ENCODE measurements around the gene ATP6V0E2. TPM values are rescaled to one million over a fixed set of nuclear protein-coding genes. Genes with fewer than 3 reads are reported as not detected.

The ATP6V0E2 gene
- total RNA-seq, 1 experiment from 2014 or later, result 25.5 TPM

- no peak overlapping the region for H3K4me3 ChIP-seq (replicated peaks in 1 of 2; ENCODE audit: low read depth in 1 of 2, low read length in 2 of 2)
- no peaks in the 10 kb centered on the region for H3K9me2 ChIP-seq (ENCODE audit: insufficient read depth)
- no peak overlapping the region for H3K9ac ChIP-seq (ENCODE audit: low read length)
- H3K4me1 ChIP-seq (ENCODE audit: control insufficient read depth in 1 of 2, insufficient read depth in 2 of 2, low read length in 2 of 2), result peaks cover 0 to 3% of the 10 kb centered on the region in 2 experiments; a peak in 1 of 4 replicates
- no peaks in the 10 kb centered on the region for H3K9me3 ChIP-seq (ENCODE audit: control insufficient read depth in 1 of 2, insufficient read depth in 1 of 2, low read depth in 1 of 2, low read length in 2 of 2)
- TF ChIP-seq, protein P1, sequence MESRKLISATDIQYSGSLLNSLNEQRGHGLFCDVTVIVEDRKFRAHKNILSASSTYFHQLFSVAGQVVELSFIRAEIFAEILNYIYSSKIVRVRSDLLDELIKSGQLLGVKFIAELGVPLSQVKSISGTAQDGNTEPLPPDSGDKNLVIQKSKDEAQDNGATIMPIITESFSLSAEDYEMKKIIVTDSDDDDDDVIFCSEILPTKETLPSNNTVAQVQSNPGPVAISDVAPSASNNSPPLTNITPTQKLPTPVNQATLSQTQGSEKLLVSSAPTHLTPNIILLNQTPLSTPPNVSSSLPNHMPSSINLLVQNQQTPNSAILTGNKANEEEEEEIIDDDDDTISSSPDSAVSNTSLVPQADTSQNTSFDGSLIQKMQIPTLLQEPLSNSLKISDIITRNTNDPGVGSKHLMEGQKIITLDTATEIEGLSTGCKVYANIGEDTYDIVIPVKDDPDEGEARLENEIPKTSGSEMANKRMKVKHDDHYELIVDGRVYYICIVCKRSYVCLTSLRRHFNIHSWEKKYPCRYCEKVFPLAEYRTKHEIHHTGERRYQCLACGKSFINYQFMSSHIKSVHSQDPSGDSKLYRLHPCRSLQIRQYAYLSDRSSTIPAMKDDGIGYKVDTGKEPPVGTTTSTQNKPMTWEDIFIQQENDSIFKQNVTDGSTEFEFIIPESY (IDR thresholded peaks at IDR 0.05; ENCODE audit: extremely low read depth, insufficient replicate concordance, low read length), result no peak
- TF ChIP-seq TCF7L2 (IDR thresholded peaks at IDR 0.05; ENCODE audit: borderline replicate concordance, extremely low read depth, insufficient read depth, insufficient read length) (no peak), ZFX (IDR thresholded peaks at IDR 0.05) (no peak), YY1 (IDR thresholded peaks at IDR 0.05; ENCODE audit: extremely low read depth, insufficient replicate concordance, low read depth, low read length) (no peak), EZH2 (IDR thresholded peaks at IDR 0.05) (no peak), POLR2A (IDR thresholded peaks at IDR 0.05; ENCODE audit: borderline replicate concordance, extremely low read depth, insufficient read depth, insufficient read length) (no peak), POLR2AphosphoS5 (IDR thresholded peaks at IDR 0.05; ENCODE audit: low read depth, low read length) (no peak), EGR1 (IDR thresholded peaks at IDR 0.05; ENCODE audit: low read depth) (no peak), MAX (IDR thresholded peaks at IDR 0.05) (no peak)
- intact Hi-C loops (cut with micrococcal nuclease), result loop anchor here (1.0 kb wide), 1 partner anchor 393 kb away; no protein-coding TSS in a partner anchor
- no peaks in the 10 kb centered on the region for H3K79me2 ChIP-seq (ENCODE audit: insufficient read depth, low read length)
- ChIA-PET POLR2A (no interaction called here), CTCF (interaction anchor here (1.0 kb wide), 1 partner anchor 14 kb away, joined by 3 read pairs; no protein-coding TSS in a partner anchor), RAD21 (ENCODE audit: low non-redundant PET in 1 of 2, low total read pairs in 2 of 2, uncharacterized antibody in 2 of 2, unreplicated experiment in 2 of 2) (no interaction called here)
- no peaks in the 10 kb centered on the region for H3K27me3 ChIP-seq (ENCODE audit: insufficient read depth, low read length)
- no peak overlapping the region for H3K4me2 ChIP-seq (ENCODE audit: low read length)
- no peak for DNase-seq (ENCODE audit: low read depth, low spot score)
- BruUV-seq (replicated peaks), result no TSS peak
- no peaks in the 10 kb centered on the region for H3K36me3 ChIP-seq (ENCODE audit: control insufficient read depth in 1 of 2, insufficient read depth in 2 of 2, low read length in 2 of 2)
- no peak overlapping the region for H2AFZ ChIP-seq (ENCODE audit: low read depth, low read length, poor library complexity, severe bottlenecking)
- no peak for ATAC-seq
- no peak overlapping the region for H3K27ac ChIP-seq (ENCODE audit: low read depth, low read length)
- no peaks in the 10 kb centered on the region for H4K20me1 ChIP-seq (ENCODE audit: insufficient read depth)
Measured at GRCh38 chr7:149883048-149883438, 9.3 kb downstream of the ATP6V0E2 start.
